ENCODE measurements around the gene B3GNT3.

Gene B3GNT3

GRCh38 chr19:17860993-17861360 lies 66.0 kb downstream of the B3GNT3 start:
- no peak for DNase-seq (ENCODE audit: low read depth)

- DNase-seq (ENCODE audit: low read depth) = no peak
These were observed 66.8 kb downstream of the B3GNT3 start for GRCh38 chr19:17861542-17862402.

- DNase-seq (ENCODE audit: low read depth) = no peak
These were observed 68.0 kb downstream of the B3GNT3 start for GRCh38 chr19:17862711-17863519.

Data from HS-5 (cell line).